Aorta (tissue), 5 donors: ENCODE results near the gene MGAT4A. TPM values are rescaled to one million over a fixed set of nuclear protein-coding genes. Genes with fewer than 3 reads are reported as not detected.

ENCODE experiments used
- ATAC-seq: fragments of 200-7000 bp; cut with Tn5 transposase; one replicate; pipeline ENCODE4 v1.9.1; 2022; ENCODE audit warnings: moderate library complexity; ENCODE audit not compliant: low FRiP score
- DNase-seq, 2 donors: peaks; one replicate each; pipeline ENCODE4 v3.0.0-alpha.2; 2020
- H3K27ac ChIP-seq, 2 donors: one replicate each; pipeline ENCODE4 v1.5.1; 2013; ENCODE audit warnings: low read length in 2 of 2, mild to moderate bottlenecking in 2 of 2, moderate library complexity in 2 of 2, control low read depth in 1 of 2, inconsistent platforms in 1 of 2, low read depth in 1 of 2
- H3K27me3 ChIP-seq, 2 donors: one replicate each; pipeline ENCODE4 v1.6.1; 2013; ENCODE audit warnings: control low read depth in 1 of 2, low read length in 1 of 2, mild to moderate bottlenecking in 1 of 2, moderate library complexity in 1 of 2; ENCODE audit not compliant: insufficient read depth in 2 of 2, control insufficient read depth in 1 of 2
- H3K36me3 ChIP-seq, 2 donors: one replicate each; pipeline ENCODE4 v1.6.1; 2013; ENCODE audit warnings: control low read depth in 1 of 2, low read length in 1 of 2, mild to moderate bottlenecking in 1 of 2; ENCODE audit not compliant: insufficient read depth in 2 of 2, control insufficient read depth in 1 of 2
- H3K4me1 ChIP-seq, 2 donors: one replicate each; pipeline ENCODE4 v1.6.1; 2013; ENCODE audit warnings: low read length in 2 of 2, control low read depth in 1 of 2, mild to moderate bottlenecking in 1 of 2, moderate library complexity in 1 of 2; ENCODE audit not compliant: insufficient read depth in 2 of 2, control insufficient read depth in 1 of 2
- H3K4me3 ChIP-seq, 2 donors: one replicate each; pipeline ENCODE4 v1.5.1; 2013; ENCODE audit warnings: low read length in 2 of 2, control low read depth in 1 of 2, mild to moderate bottlenecking in 1 of 2
- H3K9me3 ChIP-seq: one replicate; pipeline ENCODE4 v1.6.1; 2013; ENCODE audit warnings: mild to moderate bottlenecking, low read length; ENCODE audit not compliant: control insufficient read depth
- WGBS, 2 donors: extraction: QIAGEN DNeasy Blood & Tissue Kit; methylation state at CpG; one replicate each; pipeline ENCODE4 v1.1.7; 2013; 5-methylcytosine and 5-hydroxymethylcytosine counted together
- intact Hi-C, 2 donors: fragments of 100-400 bp; cut with DNase I; formaldehyde crosslinking; loops; one replicate each; pipeline versions ENCODE4 v1.14.2 to v1.15.0; 2022
- polyA plus RNA-seq, 2 donors: library from polyadenylated mRNA; stranded (reverse); fragments of 200-250 nt; gene quantifications; one replicate each; pipeline ENCODE4 v1.2.3, GENCODE V29; 2013
- total RNA-seq, 2 donors: library from RNA; stranded (reverse); fragmentation: NEBNext Ultra II Directional; extraction: Animal tissue kit (Norgen Biotek cat#: 25700); gene quantifications; one replicate each; pipeline ENCODE4 v1.2.1, GENCODE V29; 2021
- donor health status: healthy with polysubstance abuse.
- donor health status: Bipolar disorder and iron deficiency.
- donor health status: DM: no; HTN: no; CAD: no.
- donor health status: DM: no; HTN: no; CAD: no.
- donor health status: DM: yes; HTN: yes; CAD: no.

MGAT4A gene
- total and polyA plus RNA-seq, 4 donors, result 4.9 to 65.8 (median 29.7) TPM

DNA sequence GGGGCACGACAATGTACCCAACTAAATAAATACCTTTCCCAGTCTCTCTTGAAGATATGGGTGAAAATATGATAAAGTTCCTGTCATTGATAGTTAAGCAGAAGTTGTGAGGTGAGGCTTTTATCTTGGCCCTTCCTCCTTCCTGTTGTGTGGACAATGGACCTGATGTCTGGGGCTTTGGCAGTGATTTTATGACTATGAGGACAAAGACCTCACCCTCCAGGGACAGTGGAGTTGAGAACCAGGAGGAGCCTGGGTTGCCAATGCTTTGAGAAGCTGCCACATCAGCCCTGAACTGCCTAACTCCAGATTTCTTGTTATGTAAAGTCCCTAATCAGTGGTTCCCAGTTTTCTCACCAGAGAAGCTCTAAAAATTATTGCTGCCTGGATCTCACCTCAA is 20.8 kb upstream of the MGAT4A start:
- DNase-seq (no peak), ATAC-seq (no peak)
- Histone ChIP-seq H3K4me1 (no peaks in the 10 kb centered on the region), H3K9me3 (no peaks in the 10 kb centered on the region), H3K4me3 (no peak overlapping the region), H3K36me3 (no peaks in the 10 kb centered on the region), H3K27ac (no peak overlapping the region), H3K27me3 (no peaks in the 10 kb centered on the region)
- 86% methylated on average over 1 of the region's 1 CpG for WGBS, 2 donors
- intact Hi-C loops, result no loop called here

DNA sequence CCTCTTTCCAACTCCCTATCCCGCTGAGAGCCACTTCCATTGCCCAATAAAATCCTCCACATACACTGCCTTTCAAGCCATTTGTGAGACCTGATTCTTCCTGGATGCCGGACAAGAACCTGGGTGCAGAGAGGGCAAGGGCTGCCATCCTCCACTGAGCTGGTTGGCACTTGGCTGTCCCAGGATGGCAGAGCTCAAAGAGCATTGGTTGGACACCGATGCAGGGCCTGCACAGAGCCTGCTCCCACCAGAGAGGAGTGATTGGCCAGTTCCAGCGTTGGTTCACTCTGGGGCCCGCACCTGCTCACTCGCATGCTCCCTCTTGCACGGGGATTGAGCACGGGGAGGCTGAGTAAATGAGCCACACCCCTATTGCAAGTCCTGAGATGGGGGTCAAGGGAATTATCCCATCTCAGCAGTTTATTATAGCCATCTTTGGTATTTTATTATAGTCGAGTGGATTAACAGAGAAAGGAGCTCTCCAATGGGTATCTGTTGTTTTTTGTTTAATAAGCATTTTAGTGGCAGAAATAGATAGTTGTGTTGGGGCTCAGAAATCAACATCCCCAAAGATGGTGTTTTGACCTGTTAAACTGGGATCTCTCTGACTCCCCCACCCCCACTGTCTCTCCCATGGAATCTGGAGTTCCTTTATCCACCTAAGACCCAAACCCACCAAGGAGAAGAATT is 19.8 kb upstream of the MGAT4A start:
- no peaks in the 10 kb centered on the region for H3K27me3 ChIP-seq
- no peak overlapping the region for H3K4me3 ChIP-seq
- no peaks in the 10 kb centered on the region for H3K4me1 ChIP-seq
- H3K27ac ChIP-seq, result no peak overlapping the region
- ATAC-seq (no peak), DNase-seq (no peak)
- WGBS, 2 donors, result 96 to 97% methylated on average over 9 of the region's 9 CpGs
- H3K9me3 ChIP-seq, result no peaks in the 10 kb centered on the region
- intact Hi-C loops, result no loop called here
- H3K36me3 ChIP-seq, result no peaks in the 10 kb centered on the region

DNA sequence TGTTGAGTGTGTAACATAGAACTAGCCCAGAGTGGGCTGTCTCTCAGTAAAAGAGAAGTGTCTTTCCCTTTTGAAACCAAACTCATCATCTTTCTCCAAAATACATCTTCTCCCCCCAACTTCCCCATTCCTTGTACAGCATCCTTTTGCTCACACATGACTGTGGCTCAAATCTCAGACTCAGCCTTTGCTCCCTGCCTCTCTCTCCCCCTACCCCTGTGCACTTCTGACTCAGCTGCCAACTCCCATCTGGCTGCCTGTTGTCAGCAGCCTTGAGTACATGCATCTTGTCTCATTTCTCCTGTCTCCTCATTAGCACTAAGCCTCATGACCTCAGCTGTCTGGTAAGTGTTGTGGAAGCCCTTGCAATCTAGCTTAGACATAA is 18.1 kb upstream of the MGAT4A start:
- intact Hi-C loops, result no loop called here
- peak in 1 of 2 donors; percentile 84 for DNase-seq

DNA sequence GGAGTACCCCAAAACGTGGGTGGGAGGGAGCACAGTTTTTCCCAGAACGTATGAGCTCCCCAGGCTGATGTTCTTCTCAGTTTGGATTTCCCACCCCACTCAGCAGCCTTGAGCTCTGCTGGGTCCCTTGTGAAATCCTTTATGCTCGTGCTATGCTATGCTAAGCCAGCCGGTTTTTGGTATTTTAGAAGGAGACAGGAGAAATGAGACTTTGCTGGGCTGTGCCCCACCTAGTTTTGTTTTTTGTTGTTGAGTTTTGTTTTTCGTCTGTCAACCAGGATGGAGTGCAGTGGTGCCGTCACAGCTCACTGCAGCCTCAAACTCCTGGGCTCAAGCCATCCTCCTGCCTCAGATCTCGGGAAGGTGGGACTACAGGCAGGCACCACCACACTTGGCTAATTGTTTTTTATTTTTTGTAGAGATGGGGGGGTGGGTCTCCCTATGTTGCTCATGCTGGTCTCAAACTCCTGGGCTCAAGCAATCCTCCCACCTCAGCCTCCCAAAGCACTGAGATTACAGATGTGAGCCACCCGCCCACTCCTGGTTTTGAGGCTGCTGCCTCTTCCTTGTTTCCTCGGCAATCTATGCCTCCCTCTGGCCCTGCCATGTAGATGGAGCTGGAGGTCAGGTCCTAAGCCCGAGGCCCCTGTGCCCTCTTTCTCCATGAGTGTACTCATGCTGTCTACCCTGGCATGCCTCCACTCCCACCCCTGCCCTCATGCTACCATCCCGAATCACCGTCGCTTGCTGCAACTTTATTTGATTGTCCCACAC is 17.5 kb upstream of the MGAT4A start:
- Histone ChIP-seq H3K27me3 (no peaks in the 10 kb centered on the region), H3K4me1 (no peaks in the 10 kb centered on the region), H3K27ac (no peak overlapping the region), H3K4me3 (no peak overlapping the region), H3K9me3 (no peaks in the 10 kb centered on the region), H3K36me3 (no peaks in the 10 kb centered on the region)
- no peak for ATAC-seq
- WGBS, 2 donors, result 81 to 83% methylated on average over 13 of the region's 13 CpGs
- DNase-seq, result no peak
- intact Hi-C loops, result no loop called here

More for the DNA sequence above, 18.1 kb upstream of the MGAT4A start:
- ATAC-seq, result peak; percentile 66
- Histone ChIP-seq H3K27ac (no peak overlapping the region), H3K27me3 (no peaks in the 10 kb centered on the region), H3K36me3 (no peaks in the 10 kb centered on the region), H3K9me3 (no peaks in the 10 kb centered on the region), H3K4me3 (no peak overlapping the region), H3K4me1 (no peaks in the 10 kb centered on the region)

DNA sequence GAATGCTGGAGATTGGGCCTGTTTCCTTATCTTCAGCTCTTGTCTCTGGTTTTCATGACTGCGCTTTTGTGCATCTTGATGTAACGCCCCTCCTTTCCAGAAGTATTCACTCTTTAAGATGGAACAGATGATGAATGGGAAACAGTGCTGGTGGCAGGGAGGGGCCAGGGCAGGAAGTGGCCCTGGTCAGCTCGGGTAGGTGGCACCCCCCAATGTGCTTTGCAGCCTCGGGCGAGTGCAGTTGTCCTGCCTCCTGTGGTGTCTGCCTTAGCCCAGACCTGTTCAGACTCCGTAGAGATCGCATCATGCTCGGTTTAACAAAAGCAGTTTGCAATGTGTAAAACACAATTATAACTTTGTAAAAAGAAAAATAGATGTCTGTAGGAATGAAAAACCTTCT is 17.0 kb upstream of the MGAT4A start:
- Histone ChIP-seq H3K9me3 (no peaks in the 10 kb centered on the region), H3K27me3 (no peaks in the 10 kb centered on the region), H3K4me1 (no peaks in the 10 kb centered on the region), H3K27ac (no peak overlapping the region), H3K4me3 (no peak overlapping the region), H3K36me3 (no peaks in the 10 kb centered on the region)
- intact Hi-C loops, result no loop called here
- no peak for DNase-seq
- WGBS, 2 donors, result 74 to 78% methylated on average over 8 of the region's 8 CpGs
- ATAC-seq, result no peak

DNA sequence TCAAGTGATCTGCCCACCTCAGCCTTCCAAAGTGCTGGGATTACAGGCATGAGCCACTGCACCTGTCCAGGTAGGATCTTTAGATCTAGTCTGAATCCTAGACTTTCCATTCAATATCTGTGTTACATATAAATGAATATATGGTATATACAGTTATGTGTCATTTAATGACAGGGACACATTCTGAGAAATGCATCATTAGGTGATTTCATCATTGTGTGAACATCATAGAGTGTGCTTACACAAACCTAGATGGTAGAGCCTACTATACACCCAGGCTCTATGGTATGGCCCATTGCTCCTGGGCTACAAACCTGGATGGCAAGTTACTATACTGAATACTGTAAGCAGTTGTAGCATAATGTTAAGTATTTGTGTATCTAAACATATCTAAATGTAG is 15.5 kb upstream of the MGAT4A start:
- DNase-seq, result no peak
- Histone ChIP-seq H3K4me3 (no peak overlapping the region), H3K27me3 (no peaks in the 10 kb centered on the region), H3K36me3 (no peaks in the 10 kb centered on the region), H3K4me1 (no peaks in the 10 kb centered on the region), H3K9me3 (no peaks in the 10 kb centered on the region), H3K27ac (no peak overlapping the region)
- intact Hi-C loops, result no loop called here
- ATAC-seq, result no peak

DNA sequence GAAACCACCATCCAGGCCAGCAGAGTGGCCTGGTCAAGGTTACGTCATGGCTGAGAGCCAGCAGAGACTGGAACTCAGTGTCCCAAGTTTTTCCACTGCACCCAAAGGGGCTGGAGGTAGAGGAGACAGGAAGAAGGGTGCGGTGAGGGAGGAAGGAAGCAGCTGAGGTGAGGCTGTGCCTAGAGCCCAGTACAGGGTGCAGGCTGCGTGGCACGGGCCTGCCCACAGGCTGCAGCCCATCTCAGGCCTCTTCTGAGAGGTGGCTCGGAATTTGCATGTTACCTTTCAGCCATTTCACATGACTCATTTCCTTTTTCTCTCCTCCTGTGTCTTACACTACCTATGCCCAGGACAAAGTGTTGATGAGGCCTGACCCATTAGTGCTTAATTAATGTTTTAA is 13.7 kb upstream of the MGAT4A start:
- no peak for ATAC-seq
- H3K9me3 ChIP-seq, result no peaks in the 10 kb centered on the region
- H3K27me3 ChIP-seq, result no peaks in the 10 kb centered on the region
- no peaks in the 10 kb centered on the region for H3K4me1 ChIP-seq
- 93 to 96% methylated on average over 5 of the region's 5 CpGs for WGBS, 2 donors
- no peak overlapping the region for H3K4me3 ChIP-seq
- intact Hi-C loops, result no loop called here
- peak in 1 of 2 donors; percentile 23 for DNase-seq
- H3K27ac ChIP-seq, result no peak overlapping the region
- no peaks in the 10 kb centered on the region for H3K36me3 ChIP-seq

DNA sequence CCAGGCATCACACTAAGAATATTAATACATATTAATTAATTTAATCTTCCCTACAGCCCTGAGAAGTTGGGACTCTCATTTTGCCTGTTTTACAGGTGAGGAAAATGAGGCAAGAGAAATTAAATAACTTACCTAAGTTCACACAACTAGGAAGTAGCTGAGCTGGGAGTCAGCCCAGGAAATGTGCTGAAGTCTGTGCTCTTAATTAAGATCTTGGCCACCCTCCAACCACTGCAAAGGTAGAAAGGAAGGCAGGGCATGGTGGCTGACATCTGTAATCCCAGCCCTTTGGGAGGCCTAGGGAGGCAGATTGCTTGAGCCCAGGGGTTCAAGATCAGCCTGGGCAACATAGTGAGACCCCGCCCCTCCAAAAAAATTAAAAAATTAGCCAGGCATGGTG is 12.9 kb upstream of the MGAT4A start:
- DNase-seq (no peak), ATAC-seq (no peak)
- Histone ChIP-seq H3K27ac (no peak overlapping the region), H3K27me3 (no peaks in the 10 kb centered on the region), H3K9me3 (no peaks in the 10 kb centered on the region), H3K4me1 (no peaks in the 10 kb centered on the region), H3K36me3 (no peaks in the 10 kb centered on the region), H3K4me3 (no peak overlapping the region)
- WGBS, 2 donors, result 97 to 100% methylated on average over 1 of the region's 1 CpG
- intact Hi-C loops, result no loop called here

DNA sequence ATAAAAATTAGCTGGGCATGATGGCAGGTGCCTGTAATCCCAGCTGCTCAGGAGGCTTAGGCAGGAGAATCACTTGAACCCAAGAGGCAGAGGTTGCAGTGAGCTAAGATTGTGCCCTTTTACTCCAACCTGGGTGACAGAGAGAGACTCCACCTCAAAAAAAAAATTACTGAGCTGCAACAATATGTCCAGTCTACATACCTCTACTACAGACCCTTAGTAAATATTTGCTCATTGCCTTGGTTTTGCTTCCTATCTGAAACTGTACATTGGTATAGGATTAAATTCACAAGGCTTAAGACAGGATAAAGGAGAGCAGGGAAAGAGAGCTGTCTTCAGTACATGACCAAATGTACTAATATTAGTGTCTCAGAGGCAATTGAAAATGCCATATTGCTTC is 8.1 kb upstream of the MGAT4A start:
- no peaks in the 10 kb centered on the region for H3K9me3 ChIP-seq
- ATAC-seq, result no peak
- H3K4me1 ChIP-seq, result no peaks in the 10 kb centered on the region
- no peaks in the 10 kb centered on the region for H3K27me3 ChIP-seq
- H3K4me3 ChIP-seq, result no peak overlapping the region
- no peak overlapping the region for H3K27ac ChIP-seq
- intact Hi-C loops, result no loop called here
- H3K36me3 ChIP-seq, result no peaks in the 10 kb centered on the region
- no peak for DNase-seq
